K562 (cell line): Measurements from ENCODE around the gene STX18. TPM values are rescaled to one million over a fixed set of nuclear protein-coding genes. Genes with fewer than 3 reads are reported as not detected.

Experiments
- ATAC-seq: fragments of 200-7000 bp; cut with Tn5 transposase; 3 replicates; pipeline ENCODE4 v1.9.1; 2020; ENCODE audit warnings: moderate library complexity
- BruUV-seq: library from RNA; stranded (reverse); fragments of 400-500 nt; replicated peaks from 2 replicates; lab custom pipeline; 2021; lab: Mats Ljungman, UMichigan
- CTCF ChIA-PET: fragments of 300-600 bp; formaldehyde crosslinking; extraction: SDS; loops from one replicate; lab custom pipeline; 2021; ENCODE audit warnings: low intra/inter-chr PET ratio; lab: Yijun Ruan, JAX
- POLR2A ChIA-PET: fragments of 300-600, 350-650 bp; sonication (Branson Sonifier 250); formaldehyde crosslinking; extraction: SDS; loops from one replicate; lab custom pipeline; 2021; ENCODE audit warnings: antibody characterized with exemption, inconsistent platforms; lab: Yijun Ruan, JAX
- DNase-seq, 4 experiments: peaks; one replicate each; pipeline versions ENCODE4 v3.0.0 to v3.0.0-alpha.2; 2011 to 2018; ENCODE audit warnings: low spot score in 3 of 4, mixed read lengths in 3 of 4; ENCODE audit errors: extremely low read depth in 1 of 4
- FAIRE-seq: peaks from 2 replicates; lab custom pipeline; 2011; peaks lifted over from hg19 to GRCh38; lab: Jason Lieb, UNC
- H2AFZ ChIP-seq: 2 replicates; pipeline ENCODE4 v1.6.0; 2011; ENCODE audit warnings: low read depth, low read length, control low read depth, inconsistent platforms
- H3K27ac ChIP-seq: fragments of 200-600 bp; 3 replicates; pipeline ENCODE4 v1.8.0; 2011; ENCODE audit warnings: low read depth, mild to moderate bottlenecking, control low read depth, inconsistent platforms, low read length, moderate library complexity, mixed read lengths; ENCODE audit errors: extremely low read depth
- H3K27me3 ChIP-seq, 2 experiments: fragments of 300-600 bp in 1 of 2; 2 replicates in 1 of 2; 3 replicates in 1 of 2; pipeline versions ENCODE4 v1.6.0 to v1.8.0; 2011; ENCODE audit warnings: inconsistent platforms in 2 of 2, low read length in 2 of 2, mild to moderate bottlenecking in 1 of 2, mixed read lengths in 1 of 2, moderate library complexity in 1 of 2; ENCODE audit not compliant: control insufficient read depth in 2 of 2, insufficient read depth in 2 of 2
- H3K36me3 ChIP-seq: fragments of 300-600 bp; 3 replicates; pipeline ENCODE4 v1.8.0; 2011; ENCODE audit warnings: mild to moderate bottlenecking, low read length, inconsistent platforms; ENCODE audit not compliant: control insufficient read depth, insufficient read depth
- H3K4me1 ChIP-seq, 2 experiments: fragments of 200-600 bp in 1 of 2; replicated peaks in 1 of 2; 2 replicates in 1 of 2; 3 replicates in 1 of 2; pipeline versions ENCODE4 v1.5.1 to v1.8.0; 2011; ENCODE audit warnings: inconsistent platforms in 2 of 2, low read length in 2 of 2, mild to moderate bottlenecking in 1 of 2, mixed read lengths in 1 of 2, moderate library complexity in 1 of 2; ENCODE audit not compliant: control insufficient read depth in 2 of 2, insufficient read depth in 2 of 2
- H3K4me2 ChIP-seq: 2 replicates; pipeline ENCODE4 v1.6.1; 2011; ENCODE audit warnings: low read length, control low read depth, inconsistent platforms, mixed read lengths; ENCODE audit not compliant: insufficient read depth
- H3K4me3 ChIP-seq: fragments of 200-600 bp; sonication (generic), shearing (Covaris generic); 2 replicates; pipeline ENCODE4 v1.5.1; 2016; ENCODE audit warnings: control low read depth, inconsistent platforms
- H3K79me2 ChIP-seq: fragments of 200-600 bp; 3 replicates; pipeline ENCODE4 v1.8.0; 2011; ENCODE audit warnings: low read length, inconsistent platforms; ENCODE audit not compliant: control insufficient read depth, insufficient read depth
- H3K9ac ChIP-seq, 2 experiments: 2 replicates each; pipeline versions ENCODE4 v1.6.0 to v1.6.1; 2011; ENCODE audit warnings: low read depth in 2 of 2, low read length in 2 of 2, control low read depth in 1 of 2, inconsistent platforms in 1 of 2, mild to moderate bottlenecking in 1 of 2, mixed read lengths in 1 of 2; ENCODE audit not compliant: insufficient read depth in 1 of 2
- H3K9me1 ChIP-seq: one replicate; pipeline ENCODE4 v1.6.0; 2011; ENCODE audit warnings: inconsistent platforms, mild to moderate bottlenecking, low read length, moderate library complexity; ENCODE audit not compliant: control insufficient read depth, insufficient read depth
- H3K9me3 ChIP-seq: replicated peaks from 2 replicates; pipeline ENCODE4 v1.5.1; 2011; ENCODE audit warnings: low read depth, low read length, inconsistent platforms; ENCODE audit not compliant: control insufficient read depth, insufficient read depth
- H4K20me1 ChIP-seq: replicated peaks from 2 replicates; pipeline ENCODE4 v1.6.1; 2011; ENCODE audit warnings: low read length, inconsistent platforms, mixed read lengths; ENCODE audit not compliant: control insufficient read depth, insufficient read depth
- ARID3A ChIP-seq: IDR thresholded peaks from 2 replicates; pipeline ENCODE4 v1.6.1; 2012; ENCODE audit warnings: low read depth, low read length, improper control_type of control experiment, borderline replicate concordance
- CHD2 ChIP-seq: IDR thresholded peaks from 2 replicates; pipeline ENCODE4 v1.6.1; 2011; ENCODE audit warnings: low read depth, low read length
- FUS ChIP-seq: fragments of 200-400 bp; formaldehyde crosslinking; optimal IDR thresholded peaks from 2 replicates; pipeline ENCODE3; 2017; ENCODE audit warnings: low read depth, low read length
- HLTF ChIP-seq: fragments of 450-650 bp; IDR thresholded peaks from 2 replicates; pipeline ENCODE4 v1.6.1; 2016
- ILK ChIP-seq: fragments of 450-650 bp; IDR thresholded peaks from 2 replicates; pipeline ENCODE4 v1.6.1; 2016; ENCODE audit warnings: missing genetic modification characterization, low read depth, mild to moderate bottlenecking, missing compliant biosample characterization, moderate library complexity, borderline replicate concordance
- NFE2 ChIP-seq: IDR thresholded peaks from 2 replicates; pipeline ENCODE4 v1.6.1; 2014; ENCODE audit warnings: antibody characterized with exemption, low read depth
- NUFIP1 ChIP-seq: fragments of 450-650 bp; IDR thresholded peaks from 2 replicates; pipeline ENCODE4 v1.6.1; 2018; ENCODE audit not compliant: partially characterized antibody
- POLR3G ChIP-seq: IDR thresholded peaks from 2 replicates; pipeline ENCODE4 v1.6.1; 2011; ENCODE audit not compliant: insufficient read length, insufficient replicate concordance; ENCODE audit errors: extremely low read depth
- SMARCA4 ChIP-seq: fragments of 450-650 bp; IDR thresholded peaks from 2 replicates; pipeline ENCODE4 v1.6.1; 2016
- SNAPC5 ChIP-seq: fragments of 250-450 bp; sonication (Bioruptor Pico); IDR thresholded peaks from 2 replicates; pipeline ENCODE4 v1.8.0; 2021; ENCODE audit warnings: moderate library complexity, mild to moderate bottlenecking, inconsistent platforms
- TEAD4 ChIP-seq, 2 experiments: sonication (generic) in 1 of 2; formaldehyde crosslinking in 1 of 2; IDR thresholded peaks; 2 replicates each; pipeline versions ENCODE4 v1.6.1 to v1.8.0; 2012 to 2022; ENCODE audit warnings: borderline replicate concordance in 1 of 2, inconsistent platforms in 1 of 2, low read length in 1 of 2, mild to moderate bottlenecking in 1 of 2, missing genetic modification reagents in 1 of 2
- TSC22D4 ChIP-seq: fragments of 450-650 bp; IDR thresholded peaks from 2 replicates; pipeline ENCODE4 v1.6.1; 2016; ENCODE audit warnings: missing genetic modification characterization, missing biosample characterization, control low read depth
- TSHZ1 ChIP-seq: fragments of 250-450 bp; sonication (Bioruptor Pico); IDR thresholded peaks from 2 replicates; pipeline ENCODE4 v1.4.0; 2020; ENCODE audit warnings: mild to moderate bottlenecking, moderate library complexity
- U2AF2 ChIP-seq: fragments of 200-400 bp; formaldehyde crosslinking; optimal IDR thresholded peaks from 2 replicates; pipeline ENCODE3; 2017; ENCODE audit warnings: low read depth, mild to moderate bottlenecking, low read length
- ZMIZ1 ChIP-seq, 2 experiments: fragments of 150-350 bp in 1 of 2; IDR thresholded peaks; 2 replicates each; pipeline ENCODE4 v1.6.1; 2012 to 2016; ENCODE audit warnings: low read depth in 2 of 2, low read length in 2 of 2, mild to moderate bottlenecking in 1 of 2, moderate library complexity in 1 of 2
- WGBS: fragments of 100-300 bp; shearing (Covaris generic); methylation state at CpG from one replicate; pipeline ENCODE4 v1.1.6; 2016; ENCODE audit warnings: low coverage, mixed read lengths; ENCODE audit not compliant: insufficient coverage; ENCODE audit errors: missing lambda C conversion rate; 5-methylcytosine and 5-hydroxymethylcytosine counted together
- in situ Hi-C: fragments of 300-500 bp; cut with MboI; formaldehyde crosslinking; loops from 4 replicates; pipeline ENCODE4 v1.15.0; 2018; ENCODE audit warnings: inconsistent platforms, mixed read lengths
- intact Hi-C: fragments of 100-400 bp; cut with micrococcal nuclease; formaldehyde crosslinking; loops from 2 replicates; pipeline ENCODE4 v1.14.2; 2022
- polyA plus RNA-seq, 8 experiments: library from polyadenylated mRNA; depleted of rRNA in 4 of 8; stranded (reverse) in 5 of 8; unstranded in 3 of 8; fragments of >200 nt; fragmentation: Nextera tagmentation in 2 of 8; fragmentation: Illumina TruSeq in 1 of 8; extraction: Ambion mirVana in 2 of 8; extraction: Trizol in 1 of 8; gene quantifications; 2 replicates each; pipeline versions ENCODE4 v1.2.1 to v1.2.3, GENCODE V29; 2011 to 2014; ENCODE audit warnings: inconsistent platforms in 1 of 8, missing spikeins in 1 of 8
- total RNA-seq, 7 experiments: library from RNA; depleted of rRNA in 6 of 7; stranded (reverse); fragments of >200 nt in 6 of 7; fragmentation: Illumina TruSeq in 2 of 7; extraction: Trizol in 2 of 7; gene quantifications; 2 replicates each; pipeline versions ENCODE4 v1.2.1 to v1.2.3, GENCODE V29; 2011 to 2021; ENCODE audit warnings: low replicate concordance in 1 of 7

STX18 gene
- total and polyA plus RNA-seq, 9 of the 15 experiments (the other 6 are each of a cell fraction or from before 2014, with no cell fraction given), result 6.2 to 41.7 (median 22.7) TPM

- ATAC-seq (no peak), DNase-seq (no peak), FAIRE-seq (no peak)
- WGBS, result 16% methylated on average over 15 of the region's 15 CpGs
- Histone ChIP-seq H3K79me2 (no peaks in the 10 kb centered on the region), H3K9ac (no peak overlapping the region), H3K9me3 (no peaks in the 10 kb centered on the region), H4K20me1 (peaks cover 11% of the 10 kb centered on the region), H3K36me3 (no peaks in the 10 kb centered on the region), H3K9me1 (no peaks in the 10 kb centered on the region), H3K4me3 (no peak overlapping the region), H3K4me2 (no peak overlapping the region), H3K4me1 (peaks cover 0 to 7% of the 10 kb centered on the region in 2 experiments; a peak in 2 of 5 replicates), H3K27me3 (peaks cover 37 to 92% of the 10 kb centered on the region in 2 experiments), H2AFZ (no peak overlapping the region), H3K27ac (no peak overlapping the region)
- ChIA-PET CTCF (no interaction called here), POLR2A (interaction anchor here (0.8 kb wide), 1 partner anchor 15 kb away, joined by 3 read pairs; no protein-coding TSS in a partner anchor)
- TF ChIP-seq POLR3G (no peak), FUS (no peak), ZMIZ1 (IDR thresholded peaks at IDR 0.05; ENCODE audit: low read depth in 2 of 2, low read length in 2 of 2) (no peak), SMARCA4 (no peak), SNAPC5 (no peak), TEAD4 (IDR thresholded peaks at IDR 0.05; ENCODE audit: low read length) (no peak), TEAD4 (CRISPR knock-in tag; IDR thresholded peaks at IDR 0.05; ENCODE audit: borderline replicate concordance) (no peak), TSHZ1 (no peak), ARID3A (no peak), ILK (no peak), HLTF (no peak), U2AF2 (no peak), CHD2 (no peak), TSC22D4 (tag) (no peak), NUFIP1 (no peak), NFE2 (no peak)
- in situ Hi-C loops (no loop called here), intact Hi-C loops (no loop called here)
- BruUV-seq, result no TSS peak
These were observed 131.6 kb downstream of the STX18 start for GRCh38 chr4:4410271-4410670.
